ENCODE data around the gene PHACTR3.

Gene PHACTR3

GRCh38 chr20:59673998-59674445 is 69.7 kb downstream of the PHACTR3 start:
- no peak overlapping the region for H3K4me3 ChIP-seq (replicated peaks; ENCODE audit: low read depth, low read length)
- TF ChIP-seq CTCF (IDR thresholded peaks at IDR 0.05; ENCODE audit: low read depth, low read length, missing control alignments) = no peak
- DNase-seq (ENCODE audit: extremely low read depth, low read depth) = no peak

- no peak overlapping the region for H3K4me3 ChIP-seq (replicated peaks; ENCODE audit: low read depth, low read length)
- no peak for DNase-seq (ENCODE audit: extremely low read depth, low read depth)
- no peak for TF ChIP-seq CTCF (IDR thresholded peaks at IDR 0.05; ENCODE audit: low read depth, low read length, missing control alignments)
Measured at GRCh38 chr20:59676126-59676850, 71.9 kb downstream of the PHACTR3 start.

GRCh38 chr20:59676851-59677182 is 72.5 kb downstream of the PHACTR3 start:
- no peak for DNase-seq (ENCODE audit: extremely low read depth, low read depth)

GRCh38 chr20:59677586-59677985 is 73.2 kb downstream of the PHACTR3 start:
- no peak overlapping the region for H3K4me3 ChIP-seq (replicated peaks; ENCODE audit: low read depth, low read length)
- DNase-seq (ENCODE audit: extremely low read depth, low read depth) = no peak
- no peak for TF ChIP-seq CTCF (IDR thresholded peaks at IDR 0.05; ENCODE audit: low read depth, low read length, missing control alignments)

More at GRCh38 chr20:59676851-59677182, 72.5 kb downstream of the PHACTR3 start:
- TF ChIP-seq CTCF (IDR thresholded peaks at IDR 0.05; ENCODE audit: low read depth, low read length, missing control alignments) = no peak
- no peak overlapping the region for H3K4me3 ChIP-seq (replicated peaks; ENCODE audit: low read depth, low read length)

GRCh38 chr20:59678288-59678687 is 73.9 kb downstream of the PHACTR3 start:
- H3K4me3 ChIP-seq (replicated peaks; ENCODE audit: low read depth, low read length) = no peak overlapping the region
- TF ChIP-seq CTCF (IDR thresholded peaks at IDR 0.05; ENCODE audit: low read depth, low read length, missing control alignments) = no peak
- DNase-seq (ENCODE audit: extremely low read depth, low read depth) = no peak

- TF ChIP-seq CTCF (IDR thresholded peaks at IDR 0.05; ENCODE audit: low read depth, low read length, missing control alignments) = no peak
- no peak overlapping the region for H3K4me3 ChIP-seq (replicated peaks; ENCODE audit: low read depth, low read length)
- no peak for DNase-seq (ENCODE audit: extremely low read depth, low read depth)
Measured at GRCh38 chr20:59678951-59679350, 74.6 kb downstream of the PHACTR3 start.

Measured in HFF-Myc (cell line).